ENCODE results near the gene CD40.

CD40 gene

DNA sequence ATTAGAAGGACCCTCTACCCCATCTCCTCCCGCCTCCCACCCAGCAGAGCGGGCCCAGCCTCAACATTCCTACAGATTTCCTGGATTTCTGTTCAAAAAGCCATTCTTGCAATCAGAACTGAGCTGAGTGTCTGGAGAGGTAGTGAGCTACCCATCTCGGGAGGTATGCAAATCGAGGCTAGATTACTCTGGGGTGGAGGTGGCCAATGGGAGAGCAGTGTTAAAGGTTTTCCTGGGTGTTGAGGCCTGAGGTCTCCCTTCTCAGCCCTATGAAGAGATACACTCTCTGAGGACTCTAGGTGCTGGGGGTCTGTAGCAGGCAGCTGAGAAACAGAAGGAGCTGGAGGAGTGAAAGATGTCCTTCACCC is 57.0 kb downstream of the CD40 start:
- no peak for DNase-seq

GRCh38 chr20:46176739-46177378 is 58.7 kb downstream of the CD40 start:
- no peak for DNase-seq

- DNase-seq, result no peak
Observed at GRCh38 chr20:46177768-46178167, 59.7 kb downstream of the CD40 start.

DNA sequence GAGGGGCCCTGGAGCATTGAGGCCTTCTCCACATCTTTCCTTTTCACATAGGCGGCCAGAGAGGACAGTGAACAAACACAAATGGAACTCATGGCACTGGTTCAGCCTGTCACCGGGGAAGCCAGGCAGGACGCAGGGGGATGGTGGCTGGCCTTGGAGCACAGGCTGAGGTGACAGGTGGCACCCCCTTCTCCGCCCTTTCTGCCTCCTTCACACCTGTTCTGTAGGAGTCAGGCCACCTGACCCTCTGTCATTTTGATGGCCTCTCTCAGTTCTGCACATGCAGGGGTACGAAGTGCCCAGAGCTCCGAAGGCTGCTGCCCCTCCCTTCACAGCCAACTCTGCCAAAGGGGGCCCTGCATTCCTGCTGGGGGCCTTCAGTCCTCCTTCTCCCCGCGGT is 60.8 kb downstream of the CD40 start:
- DNase-seq, result no peak
